Gastrocnemius medialis (tissue), 4 donors: Measurements from ENCODE around the gene ZNF507.

Experiments used
- CTCF ChIP-seq, 5 experiments: fragments of 450-650 bp in 3 of 5; fragments of 200-600 bp in 2 of 5; sonication (generic) in 2 of 5; IDR thresholded peaks in 4 of 5; conservative IDR thresholded peaks in 1 of 5; 1 replicate in 4 of 5; 2 replicates in 1 of 5; pipeline ENCODE4 v1.5.1; 2016 to 2019; ENCODE audit warnings: antibody characterized with exemption in 5 of 5, mild to moderate bottlenecking in 3 of 5, moderate library complexity in 3 of 5
- POLR2A ChIP-seq, 2 donors: fragments of 450-650 bp; IDR thresholded peaks; one replicate each; pipeline ENCODE4 v1.6.1; 2017; ENCODE audit warnings: antibody characterized with exemption in 2 of 2, mild to moderate bottlenecking in 2 of 2, moderate library complexity in 2 of 2

- TF ChIP-seq CTCF (IDR thresholded peaks at IDR 0.05 in 4 of 5, conservative IDR thresholded peaks at IDR 0.05 in 1 of 5), result no peak
- no peak for TF ChIP-seq POLR2A (IDR thresholded peaks at IDR 0.05)
These were observed 52.3 kb downstream of the ZNF507 start for GRCh38 chr19:32397671-32398101.
